A549 (cell line): ENCODE data around the gene FHIT. TPM values are rescaled to one million over a fixed set of nuclear protein-coding genes. Genes with fewer than 3 reads are reported as not detected.
A peak's percentile ranks its signal among the peaks of the same experiment; 100 is the strongest.

Experiments
- ATAC-seq, 2 experiments: fragments of 200-7000 bp in 1 of 2; fragments of >200 bp in 1 of 2; cut with Nextera tagmentation in 1 of 2; cut with Tn5 transposase in 1 of 2; 3 replicates each; pipeline versions ENCODE4 v1.8.0 to v1.9.1; 2018 to 2020; ENCODE audit warnings: mild to moderate bottlenecking in 1 of 2, moderate library complexity in 1 of 2
- CTCF ChIA-PET: fragments of 300-600 bp; sonication (Branson Sonifier 250); formaldehyde crosslinking; extraction: SDS; loops from one replicate; lab custom pipeline; 2021; ENCODE audit warnings: antibody characterized with exemption, inconsistent platforms; lab: Yijun Ruan, JAX
- POLR2A ChIA-PET: fragments of 350-600 bp; formaldehyde crosslinking; extraction: SDS; loops from one replicate; lab custom pipeline; 2021; ENCODE audit warnings: antibody characterized with exemption, inconsistent platforms; lab: Yijun Ruan, JAX
- DNase-seq, 2 experiments: peaks; one replicate each; pipeline versions ENCODE4 v3.0.0 to v3.0.0-alpha.2; 2011 to 2016; ENCODE audit warnings: low read depth in 1 of 2, low spot score in 1 of 2
- FAIRE-seq: peaks from 2 replicates; lab custom pipeline; 2011; peaks lifted over from hg19 to GRCh38; lab: Jason Lieb, UNC
- H3K27ac ChIP-seq, 2 experiments: fragments of >200 bp; sonication (Bioruptor Twin); formaldehyde crosslinking; 3 replicates each; pipeline ENCODE4 v1.5.1; 2016 to 2017
- H3K4me1 ChIP-seq: fragments of >200 bp; sonication (Bioruptor Twin); formaldehyde crosslinking; 3 replicates; pipeline ENCODE4 v1.6.1; 2016
- H3K4me2 ChIP-seq: fragments of >200 bp; sonication (Bioruptor Twin); formaldehyde crosslinking; 3 replicates; pipeline ENCODE4 v1.6.1; 2016
- H3K4me3 ChIP-seq: fragments of >200 bp; sonication (Bioruptor Twin); formaldehyde crosslinking; 3 replicates; pipeline ENCODE4 v1.5.1; 2016
- H3K9me3 ChIP-seq: fragments of >200 bp; sonication (Bioruptor Twin); formaldehyde crosslinking; 3 replicates; pipeline ENCODE4 v1.6.1; 2016
- ATOH8 ChIP-seq: fragments of 250-450 bp; sonication (Bioruptor Pico); IDR thresholded peaks from 2 replicates; pipeline ENCODE4 v1.5.0; 2020; ENCODE audit warnings: low read depth, mild to moderate bottlenecking, moderate library complexity
- BCL3 ChIP-seq: fragments of >200 bp; sonication (Bioruptor Twin); formaldehyde crosslinking; IDR thresholded peaks from 3 replicates; pipeline ENCODE4 v1.6.1; 2016
- CBX8 ChIP-seq: fragments of 200-600 bp; sonication (generic); IDR thresholded peaks from 2 replicates; pipeline ENCODE4 v1.6.1; 2016
- CHD2 ChIP-seq: fragments of 150-350 bp; IDR thresholded peaks from 2 replicates; pipeline ENCODE4 v1.6.1; 2014; ENCODE audit warnings: low read length; ENCODE audit not compliant: partially characterized antibody
- CHD4 ChIP-seq: fragments of 200-600 bp; sonication (generic); IDR thresholded peaks from 2 replicates; pipeline ENCODE4 v1.6.1; 2016; ENCODE audit warnings: antibody characterized with exemption, mild to moderate bottlenecking, borderline replicate concordance
- EHF ChIP-seq: fragments of 250-450 bp; sonication (Bioruptor Pico); IDR thresholded peaks from 2 replicates; pipeline ENCODE4 v1.5.0; 2020; ENCODE audit warnings: mild to moderate bottlenecking
- ELK1 ChIP-seq: fragments of 150-350 bp; IDR thresholded peaks from 2 replicates; pipeline ENCODE4 v1.6.1; 2014; ENCODE audit warnings: low read depth, mild to moderate bottlenecking, low read length
- FOSB ChIP-seq: fragments of 250-450 bp; sonication (Bioruptor Pico); IDR thresholded peaks from 2 replicates; pipeline ENCODE4 v1.5.0; 2020; ENCODE audit warnings: mild to moderate bottlenecking, moderate library complexity
- FOSL2 ChIP-seq, 2 experiments: fragments of 450-650 bp in 1 of 2; fragments of >200 bp in 1 of 2; sonication (Bioruptor Twin) in 1 of 2; formaldehyde crosslinking; IDR thresholded peaks; 2 replicates each; pipeline versions ENCODE4 v1.5.0 to v1.6.1; 2016 to 2020; ENCODE audit warnings: mild to moderate bottlenecking in 1 of 2, moderate library complexity in 1 of 2
- HOXB5 ChIP-seq: fragments of 250-450 bp; sonication (Bioruptor Pico); IDR thresholded peaks from 2 replicates; pipeline ENCODE4 v1.5.0; 2020; ENCODE audit warnings: mild to moderate bottlenecking, moderate library complexity
- MAFK ChIP-seq: fragments of 450-650 bp; IDR thresholded peaks from 2 replicates; pipeline ENCODE4 v1.6.1; 2014; ENCODE audit not compliant: partially characterized antibody
- NR3C1 ChIP-seq: fragments of >200 bp; sonication (Bioruptor Twin); formaldehyde crosslinking; IDR thresholded peaks from 3 replicates; pipeline ENCODE4 v1.6.1; 2017
- RARB ChIP-seq: fragments of 250-450 bp; sonication (Bioruptor Pico); IDR thresholded peaks from 2 replicates; pipeline ENCODE4 v1.8.0; 2021; ENCODE audit warnings: mild to moderate bottlenecking, moderate library complexity
- REST ChIP-seq: fragments of 200-600 bp; sonication (generic); IDR thresholded peaks from 2 replicates; pipeline ENCODE4 v1.6.1; 2016; ENCODE audit warnings: antibody characterized with exemption, mild to moderate bottlenecking, moderate library complexity
- ZNF302 ChIP-seq: fragments of 250-450 bp; sonication (Bioruptor Pico); IDR thresholded peaks from 2 replicates; pipeline ENCODE4 v1.9.0; 2021; ENCODE audit warnings: inconsistent platforms, mild to moderate bottlenecking, moderate library complexity
- WGBS: methylation state at CpG from one replicate; pipeline ENCODE4 v1.1.6; 2017; ENCODE audit errors: missing lambda C conversion rate; 5-methylcytosine and 5-hydroxymethylcytosine counted together
- polyA plus RNA-seq, 4 experiments: library from polyadenylated mRNA; depleted of rRNA in 3 of 4; stranded (reverse); fragments of >200 nt; fragmentation: RNase III in 1 of 4; extraction: RNeasy Plus Mini Kit Qiagen cat#74134 plus additional on column Dnase treatment in 1 of 4; gene quantifications; 2 replicates in 3 of 4; 3 replicates in 1 of 4; pipeline ENCODE4 v1.2.3, GENCODE V29; 2011 to 2017

FHIT gene
- polyA plus RNA-seq, 2 of the 4 experiments (the other 2 are of a cell fraction) = 0.76 to 0.92 TPM

- TF ChIP-seq BCL3 (no peak), NR3C1 (no peak), ELK1 (no peak), RARB (no peak), ATOH8 (CRISPR knock-in tag) (no peak), MAFK (peak; percentile 42)
- TF ChIP-seq, all 56 proteins: peak for 1
- Histone ChIP-seq H3K4me3 (no peak overlapping the region), H3K4me1 (no peaks in the 10 kb centered on the region), H3K9me3 (no peaks in the 10 kb centered on the region), H3K4me2 (no peak overlapping the region), H3K27ac (no peak overlapping the region)
- FAIRE-seq (no peak), ATAC-seq (no peak), DNase-seq (no peak)
- ChIA-PET POLR2A (no interaction called here), CTCF (interaction anchor here (1.1 kb wide), 1 partner anchor 77 kb away, joined by 3 read pairs; no protein-coding TSS in a partner anchor)
- 73% methylated on average over 5 of the region's 5 CpGs for WGBS
Observed at GRCh38 chr3:59797533-59797932, 1453.7 kb downstream of the FHIT start.

- H3K9me3 ChIP-seq = no peaks in the 10 kb centered on the region
- FAIRE-seq = no peak
- 42% methylated on average over 2 of the region's 2 CpGs for WGBS
- no peak for DNase-seq
- no peaks in the 10 kb centered on the region for H3K4me1 ChIP-seq
- POLR2A ChIA-PET = no interaction called here
- no peak overlapping the region for H3K4me3 ChIP-seq
- TF ChIP-seq FOSB (no peak), NR3C1 (no peak), CBX8 (no peak), REST (no peak)
- H3K27ac ChIP-seq = no peak overlapping the region
- H3K4me2 ChIP-seq = no peak overlapping the region
- CTCF ChIA-PET = interaction anchor here (0.7 kb wide), 1 partner anchor 29 kb away, joined by 4 read pairs; no protein-coding TSS in a partner anchor
- ATAC-seq = no peak
Observed at GRCh38 chr3:59796456-59796855, 1454.8 kb downstream of the FHIT start.

- 83% methylated on average over 7 of the region's 7 CpGs for WGBS
- no peak for ATAC-seq
- Histone ChIP-seq H3K27ac (no peak overlapping the region), H3K4me2 (no peak overlapping the region), H3K4me1 (no peaks in the 10 kb centered on the region), H3K4me3 (no peak overlapping the region), H3K9me3 (no peaks in the 10 kb centered on the region)
- no peak for FAIRE-seq
- CTCF ChIA-PET = no interaction called here
- TF ChIP-seq CHD2 (no peak), ATOH8 (CRISPR knock-in tag) (no peak), FOSB (no peak)
- no peak for DNase-seq
- POLR2A ChIA-PET = no interaction called here
Observed at GRCh38 chr3:59795756-59796155, 1455.5 kb downstream of the FHIT start.

- POLR2A ChIA-PET = no interaction called here
- no peak overlapping the region for H3K4me2 ChIP-seq
- no peaks in the 10 kb centered on the region for H3K4me1 ChIP-seq
- CTCF ChIA-PET = interaction anchor here (0.8 kb wide), 1 partner anchor 284 kb away, joined by 3 read pairs; no protein-coding TSS in a partner anchor
- ATAC-seq (no peak), FAIRE-seq (no peak), DNase-seq (no peak)
- no peaks in the 10 kb centered on the region for H3K9me3 ChIP-seq
- 69% methylated on average over 12 of the region's 12 CpGs for WGBS
- H3K4me3 ChIP-seq = no peak overlapping the region
- no peak overlapping the region for H3K27ac ChIP-seq
- TF ChIP-seq CHD4 = no peak
- TF ChIP-seq EHF (CRISPR knock-in tag) = no peak
- no peak for TF ChIP-seq ZNF302 (CRISPR knock-in tag)
- TF ChIP-seq FOSL2 (IDR thresholded peaks at IDR 0.05) = no peak
- TF ChIP-seq FOSL2 (CRISPR knock-in tag; IDR thresholded peaks at IDR 0.05) = no peak
- no peak for TF ChIP-seq FOSB
- TF ChIP-seq HOXB5 (CRISPR knock-in tag) = no peak
- TF ChIP-seq NR3C1 = no peak
- no peak for TF ChIP-seq MAFK
- no peak for TF ChIP-seq REST
Observed at GRCh38 chr3:59793976-59794375, 1457.3 kb downstream of the FHIT start.
